Keratinocyte (primary cell): ENCODE data around the gene LRBA. TPM values are rescaled to one million over a fixed set of nuclear protein-coding genes. Genes with fewer than 3 reads are reported as not detected.

Experiments
- DNase-seq: peaks from one replicate; pipeline ENCODE4 v3.0.0-alpha.2; 2011; ENCODE audit warnings: low read depth, missing footprints, low spot score
- FAIRE-seq: peaks from 2 replicates; lab custom pipeline; 2011; peaks lifted over from hg19 to GRCh38; lab: Jason Lieb, UNC
- H2AFZ ChIP-seq: 2 replicates; pipeline ENCODE4 v1.6.0; 2012; ENCODE audit warnings: low read length, control low read depth, inconsistent platforms; ENCODE audit not compliant: control insufficient read depth
- H3K27ac ChIP-seq: 2 replicates; pipeline ENCODE4 v1.5.1; 2011; ENCODE audit warnings: low read length; ENCODE audit not compliant: control insufficient read depth, insufficient read depth
- H3K27me3 ChIP-seq: 3 replicates; pipeline ENCODE4 v1.6.0; 2011; ENCODE audit warnings: low read length; ENCODE audit not compliant: control insufficient read depth, insufficient read depth; ENCODE audit errors: extremely low read depth
- H3K36me3 ChIP-seq, 2 experiments: 2 replicates in 1 of 2; 3 replicates in 1 of 2; pipeline ENCODE4 v1.5.1; 2011; ENCODE audit warnings: low read length in 2 of 2, mild to moderate bottlenecking in 1 of 2; ENCODE audit not compliant: control insufficient read depth in 2 of 2, insufficient read depth in 2 of 2; ENCODE audit errors: extremely low read depth in 1 of 2
- H3K4me1 ChIP-seq: 3 replicates; pipeline ENCODE4 v1.5.1; 2011; ENCODE audit warnings: low read length; ENCODE audit not compliant: control insufficient read depth, insufficient read depth; ENCODE audit errors: extremely low read depth
- H3K4me2 ChIP-seq: 3 replicates; pipeline ENCODE4 v1.6.0; 2011; ENCODE audit warnings: low read depth, low read length; ENCODE audit not compliant: control insufficient read depth, insufficient read depth; ENCODE audit errors: extremely low read depth
- H3K4me3 ChIP-seq, 3 experiments: fragments of 200-600 bp in 1 of 3; sonication (generic) in 1 of 3; 2 replicates in 2 of 3; 3 replicates in 1 of 3; pipeline ENCODE4 v1.5.1; 2011 to 2016; ENCODE audit warnings: low read length in 3 of 3, mild to moderate bottlenecking in 3 of 3, control low read depth in 2 of 3, inconsistent platforms in 1 of 3, low read depth in 1 of 3, mixed read lengths in 1 of 3, mixed run types in 1 of 3, moderate library complexity in 1 of 3; ENCODE audit not compliant: control insufficient read depth in 2 of 3, insufficient read depth in 2 of 3; ENCODE audit errors: extremely low read depth in 1 of 3
- H3K79me2 ChIP-seq: 2 replicates; pipeline ENCODE4 v1.6.0; 2012; ENCODE audit warnings: low read length; ENCODE audit not compliant: control insufficient read depth, insufficient read depth
- H3K9ac ChIP-seq: 3 replicates; pipeline ENCODE4 v1.6.0; 2011; ENCODE audit warnings: low read length; ENCODE audit not compliant: control insufficient read depth, insufficient read depth; ENCODE audit errors: extremely low read depth
- H3K9me1 ChIP-seq: 3 replicates; pipeline ENCODE4 v1.6.0; 2011; ENCODE audit warnings: low read length; ENCODE audit not compliant: control insufficient read depth, insufficient read depth; ENCODE audit errors: extremely low read depth
- H3K9me3 ChIP-seq: 2 replicates; pipeline ENCODE4 v1.5.1; 2012; ENCODE audit warnings: low read depth, low read length; ENCODE audit not compliant: control insufficient read depth
- H4K20me1 ChIP-seq: 3 replicates; pipeline ENCODE4 v1.6.0; 2011; ENCODE audit warnings: low read length; ENCODE audit not compliant: control insufficient read depth, insufficient read depth; ENCODE audit errors: extremely low read depth
- EZH2 ChIP-seq: IDR thresholded peaks from one replicate; pipeline ENCODE4 v1.6.1; 2012; ENCODE audit warnings: inconsistent platforms, mild to moderate bottlenecking, low read length, moderate library complexity
- dilution Hi-C: fragments of 300-500 bp; cut with MboI; formaldehyde crosslinking; loops from one replicate; pipeline ENCODE4 v1.7.0; 2020; ENCODE audit warnings: low sequenced_read_pairs; ENCODE audit not compliant: extremely low pct_ligation_motif_present
- polyA plus RNA-seq, 5 experiments: library from polyadenylated mRNA; depleted of rRNA in 3 of 5; stranded (reverse) in 3 of 5; stranded (forward) in 1 of 5; unstranded in 1 of 5; fragments of >200 nt; gene quantifications; 1 replicate in 1 of 5; 2 replicates in 3 of 5; 3 replicates in 1 of 5; pipeline versions ENCODE4 v1.2.1 to v1.2.3, GENCODE V29; 2011 to 2012; ENCODE audit warnings: missing spikeins in 2 of 5, low read depth in 1 of 5, low replicate concordance in 1 of 5
- TF ChIP-seq, protein P1 (sequence below), 3 experiments: IDR thresholded peaks in 1 of 3; conservative IDR thresholded peaks in 1 of 3; optimal IDR thresholded peaks in 1 of 3; 2 replicates in 2 of 3; 3 replicates in 1 of 3; pipeline versions ENCODE3 to v1.5.1; 2011; ENCODE audit warnings: low read length in 3 of 3, mild to moderate bottlenecking in 3 of 3, moderate library complexity in 2 of 3, control low read depth in 1 of 3, inconsistent platforms in 1 of 3; ENCODE audit not compliant: insufficient read depth in 2 of 3; ENCODE audit errors: extremely low read depth in 1 of 3

LRBA gene
- polyA plus RNA-seq, 1 donor (not counting 4 experiments of a cell fraction or from before 2014, with no cell fraction given), result 35.6 TPM

DNA sequence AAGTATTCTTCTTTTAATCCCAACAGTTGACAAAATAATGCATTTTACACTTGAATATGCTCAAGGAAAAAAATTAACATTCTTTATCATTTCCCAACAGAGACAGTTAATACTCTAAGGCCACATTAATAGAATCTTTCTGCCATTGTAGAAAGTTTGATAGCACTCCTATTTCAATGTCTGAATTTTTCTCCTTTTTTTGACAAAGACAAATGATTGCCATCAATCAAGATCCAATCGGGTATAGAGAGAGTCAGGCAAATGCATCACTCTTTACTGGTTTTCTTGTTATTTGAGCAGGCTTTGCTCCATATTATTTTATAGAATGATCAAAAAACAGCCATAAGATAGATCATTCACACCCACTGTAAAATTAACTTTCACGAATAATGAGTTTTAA is 387.0 kb downstream of the LRBA start:
- TF ChIP-seq EZH2, result no peak
- TF ChIP-seq, protein P1, sequence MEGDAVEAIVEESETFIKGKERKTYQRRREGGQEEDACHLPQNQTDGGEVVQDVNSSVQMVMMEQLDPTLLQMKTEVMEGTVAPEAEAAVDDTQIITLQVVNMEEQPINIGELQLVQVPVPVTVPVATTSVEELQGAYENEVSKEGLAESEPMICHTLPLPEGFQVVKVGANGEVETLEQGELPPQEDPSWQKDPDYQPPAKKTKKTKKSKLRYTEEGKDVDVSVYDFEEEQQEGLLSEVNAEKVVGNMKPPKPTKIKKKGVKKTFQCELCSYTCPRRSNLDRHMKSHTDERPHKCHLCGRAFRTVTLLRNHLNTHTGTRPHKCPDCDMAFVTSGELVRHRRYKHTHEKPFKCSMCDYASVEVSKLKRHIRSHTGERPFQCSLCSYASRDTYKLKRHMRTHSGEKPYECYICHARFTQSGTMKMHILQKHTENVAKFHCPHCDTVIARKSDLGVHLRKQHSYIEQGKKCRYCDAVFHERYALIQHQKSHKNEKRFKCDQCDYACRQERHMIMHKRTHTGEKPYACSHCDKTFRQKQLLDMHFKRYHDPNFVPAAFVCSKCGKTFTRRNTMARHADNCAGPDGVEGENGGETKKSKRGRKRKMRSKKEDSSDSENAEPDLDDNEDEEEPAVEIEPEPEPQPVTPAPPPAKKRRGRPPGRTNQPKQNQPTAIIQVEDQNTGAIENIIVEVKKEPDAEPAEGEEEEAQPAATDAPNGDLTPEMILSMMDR (optimal IDR thresholded peaks at IDR 0.05 in 1 of 3, IDR thresholded peaks at IDR 0.05 in 1 of 3, conservative IDR thresholded peaks at IDR 0.05 in 1 of 3; ENCODE audit: extremely low read depth in 1 of 3, insufficient read depth in 2 of 3, low read length in 3 of 3), result no peak
- H3K27me3 ChIP-seq, result no peaks in the 10 kb centered on the region
- H3K79me2 ChIP-seq, result no peaks in the 10 kb centered on the region
- dilution Hi-C loops, result no loop called here
- no peaks in the 10 kb centered on the region for H3K36me3 ChIP-seq
- no peaks in the 10 kb centered on the region for H3K4me1 ChIP-seq
- no peaks in the 10 kb centered on the region for H3K9me3 ChIP-seq
- no peak for FAIRE-seq
- no peak overlapping the region for H3K4me3 ChIP-seq
- H4K20me1 ChIP-seq, result no peaks in the 10 kb centered on the region
- DNase-seq, result no peak
- no peak overlapping the region for H3K9ac ChIP-seq
- no peak overlapping the region for H3K4me2 ChIP-seq
- H2AFZ ChIP-seq, result no peak overlapping the region
- no peak overlapping the region for H3K27ac ChIP-seq
- no peaks in the 10 kb centered on the region for H3K9me1 ChIP-seq

GRCh38 chr4:150625033-150625432 is 390.1 kb downstream of the LRBA start:
- Histone ChIP-seq H3K9me3 (no peaks in the 10 kb centered on the region), H3K4me3 (no peak overlapping the region), H3K27me3 (no peaks in the 10 kb centered on the region), H3K27ac (no peak overlapping the region), H3K9ac (no peak overlapping the region), H3K9me1 (no peaks in the 10 kb centered on the region), H3K4me1 (no peaks in the 10 kb centered on the region), H2AFZ (no peak overlapping the region), H3K79me2 (no peaks in the 10 kb centered on the region), H3K36me3 (no peaks in the 10 kb centered on the region), H4K20me1 (no peaks in the 10 kb centered on the region), H3K4me2 (no peak overlapping the region)
- DNase-seq (no peak), FAIRE-seq (no peak)
- dilution Hi-C loops, result no loop called here
- TF ChIP-seq EZH2, result no peak
- TF ChIP-seq, protein P1 (optimal IDR thresholded peaks at IDR 0.05 in 1 of 3, IDR thresholded peaks at IDR 0.05 in 1 of 3, conservative IDR thresholded peaks at IDR 0.05 in 1 of 3; ENCODE audit: extremely low read depth in 1 of 3, insufficient read depth in 2 of 3, low read length in 3 of 3), result no peak
